Activated CD8-positive, alpha-beta memory T cell treated with anti-CD3 and anti-CD28 coated beads for 36 hours (primary cell): ENCODE data around the gene SMAD7. TPM values are rescaled to one million over a fixed set of nuclear protein-coding genes. Genes with fewer than 3 reads are reported as not detected.

Experiments used
- CTCF ChIA-PET: fragments of 350-600 bp; sonication (Branson Sonifier 250); formaldehyde crosslinking; loops from one replicate; lab custom pipeline; 2021; ENCODE audit warnings: antibody characterized with exemption; lab: Charles Lee
- POLR2A ChIA-PET: fragments of 350-600 bp; sonication (Branson Sonifier 250); formaldehyde crosslinking; loops from one replicate; lab custom pipeline; 2021; ENCODE audit warnings: antibody characterized with exemption; lab: Charles Lee
- total RNA-seq, 2 experiments: library from RNA; stranded (reverse); gene quantifications; one replicate each; pipeline ENCODE4 v1.2.3, GENCODE V29; 2021

Gene SMAD7
- total RNA-seq, 2 experiments from 2014 or later: 17.6 to 17.9 TPM

GRCh38 chr18:48949606-48950535 is 894 bp downstream of the SMAD7 start:
- CTCF ChIA-PET: interaction anchor here (0.6 to 1.0 kb wide), 3 partner anchors 18 to 289 kb away, joined by 3 to 4 read pairs (median 3); no protein-coding TSS in a partner anchor

GRCh38 chr18:48949050-48949605 is 1.6 kb downstream of the SMAD7 start:
- CTCF ChIA-PET: interaction anchor here (0.6 to 1.4 kb wide), 5 partner anchors 17 to 290 kb away, joined by 3 to 5 read pairs (median 3); no protein-coding TSS in a partner anchor
- POLR2A ChIA-PET: interaction anchor here (0.6 kb wide), 1 partner anchor 15 kb away, joined by 6 read pairs; no protein-coding TSS in a partner anchor

More at GRCh38 chr18:48949606-48950535, 894 bp downstream of the SMAD7 start:
- POLR2A ChIA-PET: interaction anchor here (0.6 kb wide), 1 partner anchor 15 kb away, joined by 6 read pairs; no protein-coding TSS in a partner anchor

GRCh38 chr18:48948112-48949049 is 2.4 kb downstream of the SMAD7 start:
- ChIA-PET CTCF (interaction anchor here (1.2 to 1.4 kb wide), 3 partner anchors 17 to 171 kb away, joined by 3 to 5 read pairs (median 5); no protein-coding TSS in a partner anchor), POLR2A (no interaction called here)

- ChIA-PET CTCF (interaction anchor here (1.4 kb wide), 2 partner anchors 16 to 170 kb away, joined by 5 read pairs; no protein-coding TSS in a partner anchor), POLR2A (interaction anchor here (0.7 kb wide), 1 partner anchor 25 kb away, joined by 7 read pairs; no protein-coding TSS in a partner anchor)
Observed at GRCh38 chr18:48947560-48947959, 3.2 kb downstream of the SMAD7 start.

GRCh38 chr18:48947092-48947491 is 3.7 kb downstream of the SMAD7 start:
- POLR2A ChIA-PET: interaction anchor here (0.7 kb wide), 1 partner anchor 25 kb away, joined by 7 read pairs; no protein-coding TSS in a partner anchor
- CTCF ChIA-PET: interaction anchor here (1.4 kb wide), 1 partner anchor 170 kb away, joined by 5 read pairs; no protein-coding TSS in a partner anchor

- CTCF ChIA-PET: interaction anchor here (1.0 kb wide), 1 partner anchor 13 kb away, joined by 3 read pairs; no protein-coding TSS in a partner anchor
Observed at GRCh38 chr18:48946329-48946835, 4.4 kb downstream of the SMAD7 start.

GRCh38 chr18:48945953-48946217 is 4.9 kb downstream of the SMAD7 start:
- POLR2A ChIA-PET: no interaction called here

More at GRCh38 chr18:48946329-48946835, 4.4 kb downstream of the SMAD7 start:
- POLR2A ChIA-PET: no interaction called here

GRCh38 chr18:48944634-48945033 is 6.1 kb downstream of the SMAD7 start:
- POLR2A ChIA-PET: no interaction called here
- CTCF ChIA-PET: interaction anchor here (0.7 to 0.9 kb wide), 2 partner anchors 12 to 29 kb away, joined by 3 to 4 read pairs; no protein-coding TSS in a partner anchor

More at GRCh38 chr18:48945953-48946217, 4.9 kb downstream of the SMAD7 start:
- CTCF ChIA-PET: interaction anchor here (1.0 kb wide), 1 partner anchor 12 kb away, joined by 3 read pairs; no protein-coding TSS in a partner anchor

- POLR2A ChIA-PET: no interaction called here
- CTCF ChIA-PET: interaction anchor here (0.7 kb wide), 1 partner anchor 30 kb away, joined by 3 read pairs; no protein-coding TSS in a partner anchor
Observed at GRCh38 chr18:48943736-48944527, 6.8 kb downstream of the SMAD7 start.

- CTCF ChIA-PET: no interaction called here
- POLR2A ChIA-PET: no interaction called here
Observed at GRCh38 chr18:48943333-48943732, 7.4 kb downstream of the SMAD7 start.

- ChIA-PET POLR2A (interaction anchor here (1.8 kb wide), 1 partner anchor 9 kb away, joined by 8 read pairs; no protein-coding TSS in a partner anchor), CTCF (no interaction called here)
Observed at GRCh38 chr18:48942554-48943261, 8.1 kb downstream of the SMAD7 start.

GRCh38 chr18:48942086-48942485 is 8.7 kb downstream of the SMAD7 start:
- POLR2A ChIA-PET: interaction anchor here (1.8 kb wide), 1 partner anchor 10 kb away, joined by 8 read pairs; no protein-coding TSS in a partner anchor
- CTCF ChIA-PET: interaction anchor here (1.1 kb wide), 1 partner anchor 182 kb away, joined by 3 read pairs; no protein-coding TSS in a partner anchor

- CTCF ChIA-PET: interaction anchor here (1.1 to 1.2 kb wide), 3 partner anchors 10 to 182 kb away, joined by 3 read pairs; no protein-coding TSS in a partner anchor
- POLR2A ChIA-PET: interaction anchor here (1.8 kb wide), 1 partner anchor 10 kb away, joined by 8 read pairs; no protein-coding TSS in a partner anchor
Observed at GRCh38 chr18:48941672-48942071, 9.1 kb downstream of the SMAD7 start.

- ChIA-PET POLR2A (interaction anchor here (1.8 kb wide), 1 partner anchor 11 kb away, joined by 8 read pairs; no protein-coding TSS in a partner anchor), CTCF (interaction anchor here (1.1 to 1.2 kb wide), 4 partner anchors 9 to 181 kb away, joined by 3 to 4 read pairs (median 3); no protein-coding TSS in a partner anchor)
Observed at GRCh38 chr18:48940854-48941611, 9.7 kb downstream of the SMAD7 start.
